Endodermal cell (in vitro differentiated cells): ENCODE measurements around the gene ARV1. TPM values are rescaled to one million over a fixed set of nuclear protein-coding genes. Genes with fewer than 3 reads are reported as not detected.

Experiments used
- DNase-seq: peaks from one replicate; pipeline ENCODE4 v3.0.0-alpha.2; 2017
- H3K27ac ChIP-seq: 2 replicates; pipeline ENCODE4 v1.5.1; 2013; ENCODE audit warnings: mild to moderate bottlenecking, low read depth, low read length, moderate library complexity
- H3K27me3 ChIP-seq: 2 replicates; pipeline ENCODE4 v1.6.1; 2013; ENCODE audit warnings: mild to moderate bottlenecking, low read length, moderate library complexity; ENCODE audit not compliant: insufficient read depth, control insufficient read depth, poor library complexity, severe bottlenecking
- H3K36me3 ChIP-seq: 2 replicates; pipeline ENCODE4 v1.7.0; 2013; ENCODE audit warnings: mild to moderate bottlenecking, low read length, moderate library complexity; ENCODE audit not compliant: control insufficient read depth, insufficient read depth
- H3K4me1 ChIP-seq: one replicate; pipeline ENCODE4 v1.7.0; 2013; ENCODE audit warnings: low read length; ENCODE audit not compliant: control insufficient read depth, insufficient read depth
- H3K4me3 ChIP-seq: 2 replicates; pipeline ENCODE4 v1.5.1; 2013; ENCODE audit warnings: mild to moderate bottlenecking, low read length, moderate library complexity
- H3K9ac ChIP-seq: 2 replicates; pipeline ENCODE4 v1.6.1; 2013; ENCODE audit warnings: mild to moderate bottlenecking, low read length, moderate library complexity; ENCODE audit not compliant: poor library complexity, severe bottlenecking; ENCODE audit errors: extremely low read depth
- H3K9me3 ChIP-seq: 2 replicates; pipeline ENCODE4 v1.6.1; 2013; ENCODE audit warnings: mild to moderate bottlenecking, low read length, moderate library complexity; ENCODE audit not compliant: control insufficient read depth
- H3K27ac Mint-ChIP-seq: 2 replicates; pipeline ENCODE4 v1.8.0; 2020; ENCODE audit warnings: mixed read lengths
- H3K27me3 Mint-ChIP-seq: 2 replicates; pipeline ENCODE4 v1.8.0; 2021; ENCODE audit warnings: mild to moderate bottlenecking, mixed read lengths; ENCODE audit not compliant: insufficient read depth
- H3K36me3 Mint-ChIP-seq: 2 replicates; pipeline ENCODE4 v1.8.0; 2020; ENCODE audit warnings: low read depth, mixed read lengths
- H3K4me1 Mint-ChIP-seq: 2 replicates; pipeline ENCODE4 v1.8.0; 2020; ENCODE audit warnings: mixed read lengths
- H3K4me3 Mint-ChIP-seq: 2 replicates; pipeline ENCODE4 v1.8.0; 2020; ENCODE audit warnings: mild to moderate bottlenecking, moderate library complexity, mixed read lengths
- H3K9me3 Mint-ChIP-seq: 2 replicates; pipeline ENCODE4 v1.8.0; 2020; ENCODE audit warnings: mild to moderate bottlenecking, mixed read lengths
- WGBS, 2 experiments: methylation state at CpG; one replicate each; pipeline versions ENCODE4 v1.1.5 to v1.1.7; 2013; ENCODE audit warnings: missing lambda C conversion rate in 2 of 2, mixed read lengths in 1 of 2; ENCODE audit not compliant: insufficient coverage in 1 of 2, insufficient read length in 1 of 2; 5-methylcytosine and 5-hydroxymethylcytosine counted together
- total RNA-seq, 2 donors: library from RNA; stranded (reverse); fragmentation: NEBNext Ultra II Directional in 1 of 2; extraction: Animal tissue kit (Norgen Biotek cat#: 25700) in 1 of 2; gene quantifications; 2 replicates in 1 of 2; 3 replicates in 1 of 2; pipeline ENCODE4 v1.2.1, GENCODE V29; 2021
- TF ChIP-seq, protein P1 (sequence below): fragments of 200-600 bp; sonication (generic); conservative IDR thresholded peaks from 2 replicates; pipeline ENCODE4 v1.5.0; 2021; ENCODE audit warnings: antibody characterized with exemption, mild to moderate bottlenecking

ARV1 gene
- total RNA-seq, 2 donors from 2014 or later: 8.4 to 12.5 TPM

DNA sequence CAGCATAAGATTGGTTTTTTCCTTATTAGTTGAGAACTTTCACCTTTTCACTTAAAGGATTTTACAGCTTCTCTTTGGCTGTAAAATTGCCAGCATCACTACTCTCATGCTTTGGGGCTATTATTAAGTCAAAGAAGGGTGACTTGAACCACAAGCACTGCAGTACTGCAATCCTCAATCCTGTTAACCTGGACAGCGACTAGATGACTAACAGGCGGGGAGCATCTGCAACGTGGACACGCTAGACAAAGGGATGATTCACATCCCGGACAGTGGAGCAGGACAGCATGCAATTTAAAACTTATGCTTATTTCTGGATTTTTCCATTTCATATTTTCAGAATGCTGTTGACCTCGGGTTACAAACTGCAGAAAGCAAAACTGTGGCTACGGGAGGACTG, 8.1 kb downstream of the ARV1 start:
- H3K27me3 ChIP-seq: no peaks in the 10 kb centered on the region
- no peak overlapping the region for H3K27ac Mint-ChIP-seq

DNA sequence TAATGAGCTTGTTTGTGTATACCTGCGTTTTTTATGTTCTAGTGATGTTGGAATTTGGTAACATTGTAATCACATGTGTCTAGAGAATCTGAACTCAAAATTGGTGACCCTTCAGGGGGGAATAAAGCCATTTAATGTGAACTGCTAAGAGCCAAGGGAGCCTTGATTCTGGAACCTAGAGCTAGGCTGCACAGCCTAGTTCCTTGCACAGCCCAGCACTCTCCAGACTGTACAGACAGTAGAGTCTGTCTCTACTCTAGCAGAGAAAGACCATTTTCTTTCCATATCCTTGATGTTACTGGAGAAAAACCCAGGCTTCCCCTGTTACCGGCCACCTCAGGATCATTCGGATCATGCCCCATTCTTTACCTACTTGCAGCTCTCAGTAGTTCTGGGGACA, 8.6 kb downstream of the ARV1 start:
- Mint-ChIP-seq H3K9me3 (no peaks in the 10 kb centered on the region), H3K27me3 (peaks cover 53% of the 10 kb centered on the region), H3K4me3 (no peak overlapping the region), H3K4me1 (peaks cover 21% of the 10 kb centered on the region), H3K27ac (no peak overlapping the region), H3K36me3 (peaks cover 10% of the 10 kb centered on the region)
- no peak overlapping the region for H3K27ac ChIP-seq
- TF ChIP-seq, protein P1, sequence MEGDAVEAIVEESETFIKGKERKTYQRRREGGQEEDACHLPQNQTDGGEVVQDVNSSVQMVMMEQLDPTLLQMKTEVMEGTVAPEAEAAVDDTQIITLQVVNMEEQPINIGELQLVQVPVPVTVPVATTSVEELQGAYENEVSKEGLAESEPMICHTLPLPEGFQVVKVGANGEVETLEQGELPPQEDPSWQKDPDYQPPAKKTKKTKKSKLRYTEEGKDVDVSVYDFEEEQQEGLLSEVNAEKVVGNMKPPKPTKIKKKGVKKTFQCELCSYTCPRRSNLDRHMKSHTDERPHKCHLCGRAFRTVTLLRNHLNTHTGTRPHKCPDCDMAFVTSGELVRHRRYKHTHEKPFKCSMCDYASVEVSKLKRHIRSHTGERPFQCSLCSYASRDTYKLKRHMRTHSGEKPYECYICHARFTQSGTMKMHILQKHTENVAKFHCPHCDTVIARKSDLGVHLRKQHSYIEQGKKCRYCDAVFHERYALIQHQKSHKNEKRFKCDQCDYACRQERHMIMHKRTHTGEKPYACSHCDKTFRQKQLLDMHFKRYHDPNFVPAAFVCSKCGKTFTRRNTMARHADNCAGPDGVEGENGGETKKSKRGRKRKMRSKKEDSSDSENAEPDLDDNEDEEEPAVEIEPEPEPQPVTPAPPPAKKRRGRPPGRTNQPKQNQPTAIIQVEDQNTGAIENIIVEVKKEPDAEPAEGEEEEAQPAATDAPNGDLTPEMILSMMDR: no peak
- H3K27me3 ChIP-seq: no peaks in the 10 kb centered on the region
- H3K36me3 ChIP-seq: peaks cover 3% of the 10 kb centered on the region
- H3K9me3 ChIP-seq: no peaks in the 10 kb centered on the region
- no peak for DNase-seq
- peaks cover 10% of the 10 kb centered on the region for H3K4me1 ChIP-seq
- 86 to 91% methylated on average over 1 to 3 of the region's 3 CpGs for WGBS, 2 experiments
- no peak overlapping the region for H3K9ac ChIP-seq
- no peak overlapping the region for H3K4me3 ChIP-seq

More for the DNA sequence above, 8.1 kb downstream of the ARV1 start:
- H3K4me1 ChIP-seq: peaks cover 10% of the 10 kb centered on the region
- H3K27ac ChIP-seq: no peak overlapping the region
- peaks cover 17% of the 10 kb centered on the region for H3K4me1 Mint-ChIP-seq
- H3K4me3 Mint-ChIP-seq: no peak overlapping the region
- H3K9me3 ChIP-seq: no peaks in the 10 kb centered on the region
- peaks cover 10% of the 10 kb centered on the region for H3K36me3 Mint-ChIP-seq
- peaks cover 3% of the 10 kb centered on the region for H3K36me3 ChIP-seq
- H3K9me3 Mint-ChIP-seq: no peaks in the 10 kb centered on the region
- DNase-seq: no peak
- H3K27me3 Mint-ChIP-seq: peaks cover 53% of the 10 kb centered on the region
- no peak overlapping the region for H3K9ac ChIP-seq
- WGBS, 2 experiments: 92 to 98% methylated on average over 6 to 7 of the region's 7 CpGs
- TF ChIP-seq, protein P1: no peak
- H3K4me3 ChIP-seq: no peak overlapping the region

DNA sequence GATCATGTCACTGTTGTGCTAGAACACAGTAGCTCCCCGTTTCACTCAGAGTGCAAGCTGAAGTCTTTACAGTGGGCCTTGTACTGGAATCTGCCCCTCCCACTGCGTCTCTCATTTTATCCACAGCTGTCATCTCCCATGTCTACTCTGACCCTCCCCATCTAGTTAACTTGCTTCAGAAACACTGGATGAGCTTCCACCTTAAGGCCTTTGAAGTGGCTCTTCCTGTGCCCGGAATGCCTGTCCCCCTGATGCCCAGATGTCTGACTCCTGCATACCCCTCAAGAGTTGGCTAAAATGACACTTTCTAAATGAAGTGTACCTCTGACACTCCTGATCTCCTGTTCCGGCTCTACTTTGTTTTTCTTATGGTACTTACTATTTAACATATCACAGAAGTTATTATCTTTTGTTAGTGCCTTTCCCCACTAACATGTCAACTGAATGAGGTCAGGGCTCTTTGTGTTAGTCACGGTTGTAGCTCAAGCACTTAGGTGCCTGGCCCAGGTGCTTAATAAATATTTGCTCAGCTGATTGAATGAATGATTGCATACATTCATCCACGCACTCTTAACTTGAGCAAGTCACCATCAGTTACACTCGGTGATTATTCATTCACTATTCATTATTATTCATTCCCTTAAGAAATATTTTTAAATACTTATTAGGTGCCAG, 13.3 kb downstream of the ARV1 start:
- H3K27me3 ChIP-seq: no peaks in the 10 kb centered on the region
- H3K36me3 ChIP-seq: peaks cover 24% of the 10 kb centered on the region
- no peak for DNase-seq
- H3K36me3 Mint-ChIP-seq: peaks cover 18% of the 10 kb centered on the region
- no peak overlapping the region for H3K4me3 ChIP-seq
- H3K27me3 Mint-ChIP-seq: peaks cover 16% of the 10 kb centered on the region
- TF ChIP-seq, protein P1: no peak
- no peak overlapping the region for H3K27ac ChIP-seq
- no peaks in the 10 kb centered on the region for H3K9me3 ChIP-seq
- H3K4me1 Mint-ChIP-seq: peaks cover 6% of the 10 kb centered on the region
- WGBS, 2 experiments: 71 to 81% methylated on average over 6 to 7 of the region's 7 CpGs
- H3K9me3 Mint-ChIP-seq: no peaks in the 10 kb centered on the region
- no peak overlapping the region for H3K9ac ChIP-seq
- no peak overlapping the region for H3K27ac Mint-ChIP-seq
- H3K4me1 ChIP-seq: no peaks in the 10 kb centered on the region
- no peak overlapping the region for H3K4me3 Mint-ChIP-seq
